Fibroblast of lung (primary cell): ENCODE measurements around the gene ABCA13. TPM values are rescaled to one million over a fixed set of nuclear protein-coding genes. Genes with fewer than 3 reads are reported as not detected.

Experiments
- DNase-seq, 2 donors: peaks; one replicate each; pipeline versions ENCODE4 v3.0.0 to v3.0.0-alpha.2; 2010; ENCODE audit warnings: low read depth in 2 of 2
- H2AFZ ChIP-seq: 2 replicates; pipeline ENCODE4 v1.5.1; 2012; ENCODE audit warnings: low read length, control low read depth, inconsistent platforms
- H3K27ac ChIP-seq: 2 replicates; pipeline ENCODE4 v1.5.1; 2011; ENCODE audit warnings: low read length, control low read depth; ENCODE audit not compliant: insufficient read depth
- H3K27me3 ChIP-seq: 2 replicates; pipeline ENCODE4 v1.5.1; 2011; ENCODE audit warnings: mild to moderate bottlenecking, low read length; ENCODE audit not compliant: control insufficient read depth, insufficient read depth
- H3K36me3 ChIP-seq: 2 replicates; pipeline ENCODE4 v1.5.1; 2011; ENCODE audit warnings: low read length; ENCODE audit not compliant: control insufficient read depth, insufficient read depth
- H3K4me1 ChIP-seq: 2 replicates; pipeline ENCODE4 v1.5.1; 2011; ENCODE audit warnings: low read length; ENCODE audit not compliant: control insufficient read depth, insufficient read depth; ENCODE audit errors: extremely low read depth
- H3K4me2 ChIP-seq: 2 replicates; pipeline ENCODE4 v1.5.1; 2011; ENCODE audit warnings: low read length, control low read depth; ENCODE audit not compliant: insufficient read depth; ENCODE audit errors: extremely low read depth
- H3K4me3 ChIP-seq, 4 experiments: fragments of 200-600 bp in 1 of 4; sonication (generic) in 1 of 4; replicated peaks in 1 of 4; 2 replicates each; pipeline ENCODE4 v1.5.1; 2011 to 2016; ENCODE audit warnings: low read length in 4 of 4, low read depth in 3 of 4, mild to moderate bottlenecking in 3 of 4, control low read depth in 2 of 4, inconsistent platforms in 1 of 4, mixed read lengths in 1 of 4; ENCODE audit not compliant: insufficient read depth in 1 of 4; ENCODE audit errors: control extremely low read depth in 1 of 4
- H3K79me2 ChIP-seq: 2 replicates; pipeline ENCODE4 v1.5.1; 2012; ENCODE audit warnings: mild to moderate bottlenecking, low read length, inconsistent platforms; ENCODE audit not compliant: control insufficient read depth, insufficient read depth
- H3K9ac ChIP-seq: 2 replicates; pipeline ENCODE4 v1.5.1; 2011; ENCODE audit warnings: mild to moderate bottlenecking, low read length, control low read depth; ENCODE audit not compliant: insufficient read depth
- H3K9me3 ChIP-seq: 2 replicates; pipeline ENCODE4 v1.5.1; 2012; ENCODE audit warnings: low read depth, low read length; ENCODE audit not compliant: control insufficient read depth, insufficient read depth
- H4K20me1 ChIP-seq: 2 replicates; pipeline ENCODE4 v1.5.1; 2011; ENCODE audit warnings: low read length; ENCODE audit not compliant: control insufficient read depth, insufficient read depth; ENCODE audit errors: extremely low read depth
- CTCF ChIP-seq, 2 donors: IDR thresholded peaks in 1 of 2; conservative IDR thresholded peaks in 1 of 2; 1 replicate in 1 of 2; 2 replicates in 1 of 2; pipeline ENCODE4 v1.5.1; 2011 to 2012; ENCODE audit warnings: low read length in 2 of 2, control low read depth in 1 of 2, inconsistent platforms in 1 of 2, low read depth in 1 of 2, mild to moderate bottlenecking in 1 of 2
- EZH2 ChIP-seq: IDR thresholded peaks from 2 replicates; pipeline ENCODE4 v1.5.1; 2012; ENCODE audit warnings: low read length, control low read depth, mild to moderate bottlenecking; ENCODE audit errors: missing control alignments
- polyA plus RNA-seq, 2 donors: library from polyadenylated mRNA; depleted of rRNA in 1 of 2; stranded (reverse) in 1 of 2; unstranded in 1 of 2; fragments of >200 nt; gene quantifications; 2 replicates each; pipeline ENCODE4 v1.2.1, GENCODE V29; 2011 to 2012; ENCODE audit warnings: missing spikeins in 1 of 2
- total RNA-seq: library from RNA; depleted of rRNA; stranded (reverse); fragments of >200 nt; gene quantifications from 2 replicates; pipeline ENCODE4 v1.2.1, GENCODE V29; 2014

ABCA13 gene
- total and polyA plus RNA-seq, 2 donors (not counting 1 experiment from before 2014, with no cell fraction given) = 0.08 to 10.9 TPM

GRCh38 chr7:48316768-48317167, 145.5 kb downstream of the ABCA13 start:
- no peak overlapping the region for H3K27ac ChIP-seq
- H4K20me1 ChIP-seq = no peaks in the 10 kb centered on the region
- H3K36me3 ChIP-seq = no peaks in the 10 kb centered on the region
- H3K4me1 ChIP-seq = no peaks in the 10 kb centered on the region
- no peak overlapping the region for H3K4me3 ChIP-seq
- no peaks in the 10 kb centered on the region for H3K27me3 ChIP-seq
- H3K9me3 ChIP-seq = no peaks in the 10 kb centered on the region
- H3K9ac ChIP-seq = no peak overlapping the region
- H3K79me2 ChIP-seq = no peaks in the 10 kb centered on the region
- no peak overlapping the region for H3K4me2 ChIP-seq
- no peak for DNase-seq
- TF ChIP-seq EZH2 = no peak
- TF ChIP-seq CTCF (conservative IDR thresholded peaks at IDR 0.05 in 1 of 2, IDR thresholded peaks at IDR 0.05 in 1 of 2; ENCODE audit: low read depth in 1 of 2, low read length in 2 of 2) = no peak
- H2AFZ ChIP-seq = no peak overlapping the region

- H3K4me2 ChIP-seq = no peak overlapping the region
- no peak overlapping the region for H3K9ac ChIP-seq
- no peak overlapping the region for H3K27ac ChIP-seq
- H3K79me2 ChIP-seq = no peaks in the 10 kb centered on the region
- H2AFZ ChIP-seq = no peak overlapping the region
- H3K4me3 ChIP-seq = no peak overlapping the region
- H4K20me1 ChIP-seq = no peaks in the 10 kb centered on the region
- no peak for DNase-seq
- no peaks in the 10 kb centered on the region for H3K27me3 ChIP-seq
- no peaks in the 10 kb centered on the region for H3K4me1 ChIP-seq
- no peaks in the 10 kb centered on the region for H3K36me3 ChIP-seq
- no peak for TF ChIP-seq CTCF (conservative IDR thresholded peaks at IDR 0.05 in 1 of 2, IDR thresholded peaks at IDR 0.05 in 1 of 2; ENCODE audit: low read depth in 1 of 2, low read length in 2 of 2)
- no peak for TF ChIP-seq EZH2
- H3K9me3 ChIP-seq = no peaks in the 10 kb centered on the region
These were observed 146.1 kb downstream of the ABCA13 start for GRCh38 chr7:48317360-48317759.

GRCh38 chr7:48321319-48322010, 150.2 kb downstream of the ABCA13 start:
- no peak for TF ChIP-seq EZH2
- no peak for TF ChIP-seq CTCF (conservative IDR thresholded peaks at IDR 0.05 in 1 of 2, IDR thresholded peaks at IDR 0.05 in 1 of 2; ENCODE audit: low read depth in 1 of 2, low read length in 2 of 2)
- no peak overlapping the region for H3K4me3 ChIP-seq
- H3K4me1 ChIP-seq = no peaks in the 10 kb centered on the region
- H3K36me3 ChIP-seq = no peaks in the 10 kb centered on the region
- no peaks in the 10 kb centered on the region for H3K9me3 ChIP-seq
- no peak overlapping the region for H3K27ac ChIP-seq
- H3K9ac ChIP-seq = no peak overlapping the region
- no peaks in the 10 kb centered on the region for H3K27me3 ChIP-seq
- no peak overlapping the region for H3K4me2 ChIP-seq
- H3K79me2 ChIP-seq = no peaks in the 10 kb centered on the region
- H4K20me1 ChIP-seq = no peaks in the 10 kb centered on the region
- H2AFZ ChIP-seq = no peak overlapping the region
- no peak for DNase-seq
